HL-60/S4 (cell line): ENCODE measurements around the gene MAGIX.

Experiments used
- in situ Hi-C: fragments of 300-500 bp; cut with MboI; formaldehyde crosslinking; loops from 2 replicates; pipeline ENCODE4 v1.14.3; 2022; ENCODE audit warnings: low sequenced_read_pairs

MAGIX gene

DNA sequence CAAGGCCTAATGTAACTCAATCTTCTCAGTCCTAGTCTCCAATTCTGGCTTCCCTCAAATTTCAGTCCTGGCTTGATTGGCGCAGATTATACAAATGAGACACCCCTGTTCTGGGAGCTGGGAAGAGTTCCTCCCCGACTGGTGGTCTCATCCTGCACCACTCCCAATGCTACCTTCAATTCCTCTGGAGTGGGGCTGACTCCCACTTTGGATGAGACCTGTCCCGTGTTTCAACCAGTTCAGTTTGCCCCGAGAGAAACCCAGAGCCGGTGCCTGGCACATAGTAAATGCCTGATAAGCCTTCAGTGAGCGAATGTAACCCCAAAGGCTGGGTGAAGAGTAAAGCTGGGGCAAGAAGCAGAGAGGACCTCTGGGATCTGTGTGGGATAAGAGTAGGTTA is 41.5 kb downstream of the MAGIX start:
- in situ Hi-C loops = no loop called here

GRCh38 chrX:49204709-49205108 is 42.2 kb downstream of the MAGIX start:
- in situ Hi-C loops = no loop called here

DNA sequence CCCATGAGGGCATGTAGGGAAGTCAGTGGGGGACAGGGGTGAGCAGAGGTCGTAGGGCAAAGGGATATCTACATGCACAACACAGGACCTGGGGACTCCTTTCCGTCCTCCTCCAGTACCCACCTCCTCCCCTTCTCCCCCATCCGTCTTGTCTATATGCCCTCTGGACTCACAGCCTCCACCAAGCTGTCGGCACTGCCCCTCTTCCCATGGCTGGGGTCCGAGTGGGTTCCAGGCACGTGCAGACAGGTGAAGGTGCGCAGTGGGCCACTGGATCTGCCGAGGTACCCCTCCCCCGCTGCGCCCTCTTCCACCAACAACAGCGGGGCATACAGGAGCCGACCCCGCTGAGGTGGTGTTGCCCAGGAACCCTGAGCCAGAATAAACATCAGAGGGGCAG is 42.9 kb downstream of the MAGIX start:
- in situ Hi-C loops = no loop called here

- in situ Hi-C loops = no loop called here
These were observed 44.0 kb downstream of the MAGIX start for GRCh38 chrX:49206543-49206942.

GRCh38 chrX:49208399-49208798 is 45.8 kb downstream of the MAGIX start:
- in situ Hi-C loops = no loop called here

DNA sequence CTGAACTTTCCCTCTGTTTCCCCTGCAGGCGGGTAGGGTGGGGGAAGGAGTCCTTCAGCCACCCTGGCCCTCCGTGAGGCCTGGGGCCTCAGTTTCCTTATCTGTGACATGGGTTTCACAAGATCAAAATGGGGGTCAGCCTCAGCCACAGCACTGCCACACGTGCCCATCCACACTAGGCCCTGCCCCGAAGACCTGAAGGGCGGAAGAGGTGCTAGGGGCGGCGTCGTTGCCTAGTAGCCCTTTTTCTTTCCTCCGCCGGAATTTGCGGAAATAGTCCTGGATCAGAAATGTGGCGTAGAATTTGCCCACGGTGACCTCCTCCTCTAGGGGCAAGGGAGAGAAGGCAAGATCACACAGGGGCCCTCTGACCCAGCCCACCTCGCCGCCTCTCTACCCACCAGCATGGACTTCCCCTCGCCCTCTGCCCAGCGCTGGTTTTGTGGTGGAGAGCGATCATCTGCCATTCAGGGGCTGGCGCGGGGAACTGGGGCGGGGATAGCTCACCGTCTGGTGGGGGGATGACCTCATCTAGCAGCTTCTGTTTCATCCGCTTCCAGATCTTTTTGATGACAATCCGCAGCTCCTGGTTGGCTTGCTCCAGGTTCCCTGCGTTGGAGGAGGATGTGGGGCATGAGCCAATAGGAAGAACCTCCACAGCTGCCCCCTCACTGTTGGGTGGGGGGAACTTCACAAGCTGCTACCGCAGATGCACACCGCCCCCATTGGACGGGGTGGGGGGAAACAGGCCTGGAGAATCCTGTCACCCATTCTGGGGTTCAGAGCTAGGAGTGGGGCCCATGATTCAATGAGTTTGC is 47.1 kb downstream of the MAGIX start:
- in situ Hi-C loops = no loop called here

GRCh38 chrX:49210406-49210805 is 47.8 kb downstream of the MAGIX start:
- in situ Hi-C loops = no loop called here

DNA sequence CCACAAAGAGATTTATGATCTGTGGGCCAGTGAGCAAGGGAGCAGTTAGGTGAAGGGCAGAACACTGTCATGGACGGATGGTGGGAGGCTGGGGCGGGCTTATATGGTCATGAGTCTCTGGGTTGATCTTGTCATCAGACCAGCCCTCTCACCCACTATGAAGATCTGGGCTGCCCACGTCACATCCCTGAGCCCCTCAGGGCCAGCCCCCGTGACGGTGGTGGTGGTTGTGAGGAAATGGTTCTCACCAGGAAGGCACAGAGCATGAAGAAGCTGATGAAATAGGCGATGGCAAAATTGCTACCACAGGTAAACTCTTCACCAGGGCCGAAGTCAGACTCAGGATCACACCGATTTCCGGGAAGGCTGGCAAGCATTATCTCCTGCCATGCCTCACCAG is 48.5 kb downstream of the MAGIX start:
- in situ Hi-C loops = no loop called here

- in situ Hi-C loops = no loop called here
These were observed 49.7 kb downstream of the MAGIX start for GRCh38 chrX:49212209-49212608.

GRCh38 chrX:49212861-49213260 is 50.3 kb downstream of the MAGIX start:
- in situ Hi-C loops = no loop called here

- in situ Hi-C loops = no loop called here
These were observed 51.9 kb downstream of the MAGIX start for GRCh38 chrX:49214416-49214815.

DNA sequence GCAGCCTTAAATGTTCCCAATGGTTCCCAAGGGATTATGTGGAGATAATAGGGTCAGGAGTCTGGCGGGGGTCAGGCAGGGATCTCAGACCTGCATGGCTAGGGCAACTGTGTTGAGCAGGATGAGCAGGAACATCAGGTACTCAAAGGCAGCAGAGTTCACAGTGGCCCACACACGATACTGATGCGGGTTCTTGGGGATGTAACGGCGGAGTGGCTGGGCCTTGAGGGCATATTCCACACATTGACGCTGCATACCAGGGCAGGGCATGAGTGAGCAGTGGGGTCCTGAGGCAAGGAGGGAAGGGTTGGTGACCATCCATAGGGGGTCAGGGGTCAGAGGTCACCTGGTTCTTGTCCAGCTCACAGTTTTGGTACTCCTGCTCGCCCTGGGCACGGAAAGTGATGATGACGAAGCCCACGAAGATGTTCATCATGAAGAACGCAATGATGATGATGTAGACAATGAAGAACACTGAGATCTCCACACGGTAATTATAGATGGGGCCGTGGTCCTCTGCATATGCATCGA is 52.5 kb downstream of the MAGIX start:
- in situ Hi-C loops = no loop called here
